ENCODE results near the gene TMEM120B.
"Not testable (repeated sequence)": the region's sequence is repeated elsewhere in the genome, so short reads cannot be mapped to it uniquely, and the experiment has no call there.

The TMEM120B gene

GRCh38 chr12:121712461-121713256 lies at the start of gene TMEM120B:
TMEM120B (plus strand) TSS chr12:121712752; CDS start chr12:121712896, 144 bp downstream.
- DNase-seq (ENCODE audit: low spot score) = peak; percentile 67

- no peak for DNase-seq (ENCODE audit: low spot score)
Observed at GRCh38 chr12:121663610-121663929, 49.0 kb upstream of the TMEM120B start.

- DNase-seq (ENCODE audit: low spot score) = not testable (repeated sequence)
Observed at GRCh38 chr12:121666829-121667228, 45.7 kb upstream of the TMEM120B start.

- peak; percentile 47 for DNase-seq (ENCODE audit: low spot score)
Observed at GRCh38 chr12:121668750-121669520, 43.6 kb upstream of the TMEM120B start.

DNA sequence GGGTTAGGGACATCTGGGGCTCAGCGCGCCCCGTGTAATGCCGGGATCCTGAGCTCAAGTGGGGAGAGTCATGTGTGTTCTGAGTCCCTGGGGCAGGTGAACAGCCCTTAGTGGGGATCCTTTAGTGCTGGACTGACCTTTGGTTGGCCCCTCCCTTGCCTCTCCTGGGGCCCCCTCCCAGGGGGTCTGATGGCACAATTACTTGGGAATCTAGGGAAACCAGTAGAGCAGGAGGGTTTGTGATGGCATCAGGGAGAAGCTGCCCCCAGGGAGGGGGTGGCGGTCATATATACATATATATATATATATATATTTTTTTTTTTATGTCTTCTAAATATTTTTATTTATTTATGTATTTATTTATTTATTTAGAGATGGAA lies 43.0 kb upstream of the TMEM120B start, which contains the start of gene MORN3:
Gene MORN3, minus strand, starts transcription at position 134 of the 380 bp plus-strand sequence. CDS start 171 bp downstream, outside the sequence.
- DNase-seq (ENCODE audit: low spot score) = no peak

GRCh38 chr12:121673013-121673511 lies 39.5 kb upstream of the TMEM120B start:
- DNase-seq (ENCODE audit: low spot score) = no peak

- no peak for DNase-seq (ENCODE audit: low spot score)
Observed at GRCh38 chr12:121676190-121676589, 36.4 kb upstream of the TMEM120B start.

- DNase-seq (ENCODE audit: low spot score) = no peak
Observed at GRCh38 chr12:121678305-121678704, 34.2 kb upstream of the TMEM120B start.

DNA sequence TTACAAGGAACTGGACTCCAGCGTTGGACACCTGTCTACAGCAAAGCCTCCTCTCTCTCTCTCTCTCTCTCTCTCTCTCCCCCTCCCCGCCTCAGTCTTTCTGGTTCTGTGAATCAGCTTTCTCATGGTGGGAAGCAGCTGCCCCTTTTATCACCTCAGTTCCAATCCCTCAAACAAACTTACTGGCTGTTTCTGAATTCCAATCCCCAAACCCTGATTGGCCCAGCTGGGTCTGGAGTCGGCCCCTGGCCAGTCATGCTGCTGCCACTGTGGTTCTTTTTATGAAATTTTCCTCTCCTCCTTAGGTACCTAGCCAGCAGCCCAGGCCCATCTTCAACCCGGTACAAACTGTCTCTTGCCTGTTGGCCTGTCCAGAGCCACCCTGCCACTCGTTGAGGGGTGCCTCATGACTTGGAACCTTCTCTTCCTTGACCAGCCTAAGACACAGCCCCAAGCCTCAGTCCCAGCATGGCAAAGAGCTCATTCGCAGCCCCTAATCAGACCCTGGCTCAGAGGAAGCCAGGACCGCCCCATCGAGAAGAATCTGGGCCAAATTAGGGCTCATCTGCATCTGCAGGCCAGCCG lies 33.7 kb upstream of the TMEM120B start:
- no peak for DNase-seq (ENCODE audit: low spot score)

DNA sequence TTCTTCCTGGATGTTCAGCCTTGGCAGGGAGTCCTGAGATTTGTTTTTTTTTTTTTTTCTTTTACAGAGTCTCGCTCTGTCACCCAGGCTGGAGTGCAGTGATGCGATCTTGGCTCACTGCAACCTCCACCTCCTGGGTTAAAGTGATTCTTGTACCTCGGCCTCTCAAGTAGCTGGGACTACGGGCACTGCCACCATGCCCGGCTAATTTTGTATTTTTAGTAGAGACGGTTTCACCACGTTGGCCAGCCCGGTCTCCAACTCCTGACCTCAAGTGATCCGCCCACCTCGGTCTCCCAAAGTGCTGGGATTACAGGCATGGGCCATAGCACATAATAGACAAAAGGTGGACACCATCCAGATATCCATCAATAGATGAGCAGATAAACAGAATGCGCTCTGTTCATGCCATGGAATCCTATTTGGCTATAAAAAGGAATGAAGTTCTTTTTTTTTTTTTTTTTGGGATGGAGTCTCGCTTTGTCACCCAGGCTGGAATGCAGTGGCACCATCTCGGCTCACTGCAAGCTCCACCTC lies 32.8 kb upstream of the TMEM120B start:
- DNase-seq (ENCODE audit: low spot score) = not testable (repeated sequence)

- no peak for DNase-seq (ENCODE audit: low spot score)
Observed at GRCh38 chr12:121688966-121689365, 23.6 kb upstream of the TMEM120B start.

DNA sequence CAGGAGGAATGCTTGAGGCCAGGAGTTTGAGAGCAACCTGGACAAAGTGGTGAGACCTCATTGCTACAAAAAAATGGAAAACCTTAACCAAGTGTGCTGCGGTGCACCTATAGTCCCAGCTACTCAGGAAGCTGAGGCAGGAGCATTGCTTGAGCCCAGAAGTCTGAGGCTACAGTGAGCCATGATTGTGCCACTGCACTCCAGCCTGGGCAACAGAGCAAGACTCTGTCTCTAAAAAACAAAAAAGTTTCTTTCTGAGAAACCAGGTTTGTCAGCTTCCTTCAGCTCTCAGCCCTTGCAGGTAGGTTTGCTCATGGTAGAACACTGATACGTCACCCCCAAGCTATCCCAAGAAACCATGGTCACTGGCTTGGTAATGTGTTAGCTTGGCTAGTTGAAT lies 23.1 kb upstream of the TMEM120B start:
- no peak for DNase-seq (ENCODE audit: low spot score)

- DNase-seq (ENCODE audit: low spot score) = not testable (repeated sequence)
Observed at GRCh38 chr12:121692744-121693143, 19.8 kb upstream of the TMEM120B start.

DNA sequence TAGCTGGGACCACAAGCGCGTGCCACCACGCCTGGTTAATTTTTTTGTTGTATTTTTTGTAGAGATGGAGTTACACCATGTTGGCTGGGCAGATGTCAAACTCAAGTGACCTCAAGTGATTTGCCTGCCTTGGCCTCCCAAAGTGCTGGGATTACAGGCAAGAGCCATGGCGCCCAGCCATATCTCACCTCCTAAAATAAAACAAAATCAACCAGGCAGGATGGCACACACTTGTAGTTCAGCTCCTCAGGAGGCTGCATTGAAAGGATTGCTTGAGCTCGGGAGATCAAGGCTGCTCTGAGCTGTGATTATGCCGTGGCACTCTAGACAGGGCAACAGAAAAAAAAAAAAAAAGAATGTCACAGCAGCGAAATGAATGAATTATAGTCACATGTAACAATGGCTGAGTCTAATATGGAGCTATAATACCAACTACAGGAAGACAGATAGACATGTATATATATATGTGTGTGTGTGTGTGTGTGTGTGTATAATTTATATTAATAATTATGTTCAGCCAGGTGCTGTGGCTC lies 19.3 kb upstream of the TMEM120B start:
- no peak for DNase-seq (ENCODE audit: low spot score)

GRCh38 chr12:121697093-121697698 lies 15.4 kb upstream of the TMEM120B start:
- DNase-seq (ENCODE audit: low spot score) = no peak

DNA sequence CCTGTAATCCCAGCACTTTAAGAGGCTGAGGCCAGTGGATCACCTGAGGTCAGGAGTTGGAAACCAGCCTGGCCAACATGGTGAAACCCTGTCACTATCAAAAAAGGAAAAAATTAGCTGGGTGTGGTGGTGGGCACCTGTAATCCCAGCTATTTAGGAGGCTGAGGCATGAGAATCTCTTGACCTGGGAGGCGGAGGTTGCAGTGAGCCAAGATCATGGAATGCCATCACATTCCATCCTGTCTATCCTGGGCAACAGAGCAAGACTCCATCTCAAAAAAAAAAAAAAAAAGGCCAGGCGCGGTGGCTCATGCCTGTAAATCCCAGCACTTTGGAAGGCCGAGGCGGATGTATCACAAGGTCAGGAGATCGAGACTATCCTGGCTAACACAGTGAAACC lies 14.7 kb upstream of the TMEM120B start:
- DNase-seq (ENCODE audit: low spot score) = not testable (repeated sequence)

DNA sequence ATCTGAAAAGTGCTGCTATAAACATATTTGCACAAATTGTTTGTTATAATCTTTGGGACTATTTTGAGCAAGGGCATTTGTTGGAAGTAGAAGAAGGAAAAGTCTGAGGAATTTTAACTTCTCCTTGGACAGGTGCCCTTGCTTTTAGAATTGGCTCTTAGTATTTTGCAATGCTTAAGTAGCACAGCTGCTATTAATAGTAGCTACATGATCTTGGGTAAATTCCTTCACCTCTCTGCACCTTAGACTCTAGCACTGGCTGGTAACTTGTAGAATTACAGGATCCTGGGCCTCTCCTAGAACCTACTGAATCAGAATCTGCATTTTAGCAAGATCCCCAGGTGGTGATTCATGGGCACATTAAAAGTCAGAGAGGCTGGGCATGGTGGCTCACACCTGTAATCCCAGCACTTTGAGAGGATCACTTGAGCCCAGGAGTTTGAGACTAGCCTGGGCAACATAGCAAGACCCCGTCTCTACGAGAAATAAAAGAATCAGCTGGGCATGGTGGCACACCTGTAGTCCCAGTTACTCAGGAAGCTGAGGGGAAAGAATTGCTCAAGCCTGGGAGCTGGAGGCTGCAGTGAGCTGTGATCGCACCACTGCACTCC lies 10.8 kb upstream of the TMEM120B start:
- no peak for DNase-seq (ENCODE audit: low spot score)

- DNase-seq (ENCODE audit: low spot score) = no peak
Observed at GRCh38 chr12:121702944-121703343, 9.6 kb upstream of the TMEM120B start.

GRCh38 chr12:121705514-121705913 lies 7.0 kb upstream of the TMEM120B start:
- no peak for DNase-seq (ENCODE audit: low spot score)

DNA sequence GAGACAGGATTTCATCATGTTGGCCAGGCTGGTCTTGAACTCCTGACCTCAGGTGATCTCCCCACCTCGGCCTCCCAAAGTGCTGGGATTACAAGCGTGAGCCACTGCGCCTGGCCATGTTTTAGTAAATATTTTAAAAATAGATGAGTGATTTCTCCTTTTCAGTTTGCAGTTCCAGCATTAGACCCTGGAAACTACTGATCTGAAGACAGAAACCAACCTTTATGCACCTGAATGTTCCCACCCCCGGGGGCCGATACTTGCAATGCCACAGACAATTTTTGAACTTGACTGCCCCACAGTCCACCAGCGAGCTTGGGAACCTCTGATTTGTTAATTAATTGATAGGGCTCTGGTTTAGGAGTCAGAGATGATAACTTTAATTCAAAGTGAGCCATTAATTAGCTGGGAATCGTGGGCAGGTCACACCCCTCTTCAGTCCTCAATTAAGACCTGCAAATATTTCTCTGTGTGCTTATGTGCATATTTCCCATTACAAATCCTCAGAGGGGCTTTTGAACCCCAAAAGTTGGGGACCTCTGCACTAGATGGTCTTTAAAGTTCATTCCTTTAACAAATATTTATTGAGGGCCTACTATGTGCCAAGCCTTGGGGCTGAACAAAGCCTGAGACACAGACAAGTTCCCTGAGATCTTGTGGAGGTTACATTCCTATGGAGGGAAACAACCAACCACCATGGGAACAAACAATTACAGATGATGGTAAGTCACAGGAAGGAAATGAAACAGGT lies 4.1 kb upstream of the TMEM120B start:
- no peak for DNase-seq (ENCODE audit: low spot score)

GRCh38 chr12:121709064-121709424 lies 3.5 kb upstream of the TMEM120B start:
- not testable (repeated sequence) for DNase-seq (ENCODE audit: low spot score)
